HG03520 (cell line): ENCODE data around the gene SLC35A4.
A peak's percentile ranks its signal among the peaks of the same experiment; 100 is the strongest.

Experiments
- ATAC-seq: cut with Tn5 transposase; IDR thresholded peaks from one replicate; pipeline ENCODE4 v1.9.1; 2021; ENCODE audit warnings: mild to moderate bottlenecking, moderate library complexity; ENCODE audit not compliant: unreplicated experiment

Gene SLC35A4

GRCh38 chr5:140564196-140565023, at the start of gene SLC35A4, which contains the start of gene APBB3:
Gene SLC35A4, plus strand, starts transcription at chr5:140564828. Its CDS starts 2,342 bp downstream, at chr5:140567170.
Gene APBB3, minus strand, starts transcription at chr5:140564598. Its CDS starts 353 bp downstream, at chr5:140564245.
- ATAC-seq: peak; percentile 87

GRCh38 chr5:140524003-140524402, 40.6 kb upstream of the SLC35A4 start:
- ATAC-seq: no peak

DNA sequence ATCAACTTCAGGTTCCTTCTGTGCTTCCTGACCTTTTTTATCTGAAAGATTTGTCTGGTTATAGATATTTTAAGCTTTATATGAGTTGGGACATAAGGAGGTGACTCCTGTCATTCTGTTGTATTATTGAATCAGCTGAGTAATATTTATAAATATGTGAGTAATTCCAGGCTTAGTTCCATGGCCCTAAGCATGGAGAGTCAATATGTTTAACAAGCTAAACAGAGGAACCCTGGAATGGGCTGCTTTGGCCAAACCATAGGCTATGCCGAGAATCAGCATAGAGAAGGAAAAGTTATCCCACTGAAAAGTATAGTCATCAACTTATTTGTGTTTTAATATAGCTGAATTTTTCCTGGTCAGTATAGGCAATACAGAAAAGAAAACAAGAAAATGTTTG, 24.4 kb upstream of the SLC35A4 start:
- no peak for ATAC-seq

DNA sequence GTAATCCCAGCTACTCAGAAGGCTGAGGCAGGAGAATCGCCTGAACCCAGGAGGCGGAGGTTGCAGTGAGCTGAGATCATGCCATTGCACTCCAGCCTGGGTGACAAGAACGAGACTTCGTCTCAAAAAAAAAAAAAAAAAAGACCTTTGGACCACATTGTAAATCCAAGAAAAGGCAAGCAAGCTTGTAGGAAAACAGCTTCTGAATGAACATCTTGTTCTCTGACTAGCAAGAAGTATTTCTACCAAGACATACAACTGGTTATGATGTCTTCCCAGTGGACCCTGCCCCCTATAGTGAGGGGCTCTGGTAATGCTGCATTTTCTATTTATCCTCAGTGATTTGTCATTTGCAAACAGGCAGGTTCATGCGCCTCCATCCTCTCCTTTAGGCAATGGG, 21.7 kb upstream of the SLC35A4 start:
- ATAC-seq: no peak

GRCh38 chr5:140544986-140545385, 19.6 kb upstream of the SLC35A4 start:
- ATAC-seq: no peak

GRCh38 chr5:140545606-140546005, 19.0 kb upstream of the SLC35A4 start:
- ATAC-seq: no peak

GRCh38 chr5:140546851-140547507, 17.6 kb upstream of the SLC35A4 start:
- ATAC-seq: no peak

DNA sequence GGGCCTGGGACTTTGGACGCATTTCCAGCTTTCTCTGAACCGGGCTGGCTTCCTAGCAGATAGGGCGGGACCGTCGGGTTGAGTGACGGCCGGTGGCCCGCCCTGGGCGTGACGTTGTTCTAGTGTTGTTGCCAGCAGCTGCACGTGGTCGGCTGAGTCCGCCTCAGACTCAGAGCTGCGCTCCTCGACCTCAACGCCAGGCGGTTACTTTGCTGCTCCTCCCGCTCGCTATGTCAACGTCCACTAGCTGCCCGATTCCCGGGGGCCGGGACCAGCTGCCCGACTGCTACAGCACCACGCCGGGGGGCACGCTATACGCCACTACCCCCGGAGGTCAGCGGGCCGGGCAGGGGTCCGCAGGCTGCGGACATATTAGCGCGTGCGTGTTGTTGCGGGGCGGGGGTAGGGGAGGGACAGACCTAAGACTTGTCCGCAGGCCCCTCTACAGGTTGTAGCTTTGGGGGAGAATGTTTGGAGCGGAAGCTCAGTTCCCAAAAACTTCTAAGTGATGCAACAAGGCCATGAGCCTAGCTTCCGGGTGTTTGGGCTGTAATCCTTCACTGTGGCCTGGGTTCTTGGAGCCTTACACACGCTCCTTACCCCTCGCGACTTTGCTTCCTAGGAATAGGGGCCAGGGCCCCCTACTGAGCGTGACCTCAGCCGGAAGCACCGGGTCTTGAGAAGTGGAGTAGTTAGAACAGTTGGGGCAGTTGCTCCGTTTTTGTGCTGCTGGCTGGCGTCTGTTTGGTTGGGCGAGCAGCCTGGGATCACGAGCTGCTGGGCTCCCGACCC, 16.9 kb upstream of the SLC35A4 start, which contains the start of gene EIF4EBP3:
TSS of gene EIF4EBP3 (plus strand) at position 155 of the 792 bp plus-strand sequence. CDS start at position 231, 76 bp downstream.
- peak; percentile 99 for ATAC-seq

DNA sequence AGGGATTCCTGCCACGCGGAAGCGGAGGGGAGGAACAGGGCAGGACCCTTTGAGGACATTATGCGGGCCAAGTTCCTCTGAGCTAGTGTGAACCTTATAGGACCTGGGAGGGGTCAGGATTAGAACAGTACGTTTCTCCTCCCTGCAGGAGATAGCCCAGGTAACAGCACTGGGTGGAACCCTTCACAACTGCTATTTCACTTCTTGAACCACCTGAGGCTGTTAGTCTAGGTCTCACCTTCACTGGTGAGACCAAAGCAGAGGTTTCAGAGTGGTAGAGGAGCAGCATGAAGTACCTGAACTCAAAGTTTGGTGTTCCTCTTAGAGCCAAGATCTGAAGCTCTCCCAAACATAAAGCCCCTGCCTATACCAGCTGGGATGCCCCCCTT, 16.3 kb upstream of the SLC35A4 start:
- ATAC-seq: no peak

DNA sequence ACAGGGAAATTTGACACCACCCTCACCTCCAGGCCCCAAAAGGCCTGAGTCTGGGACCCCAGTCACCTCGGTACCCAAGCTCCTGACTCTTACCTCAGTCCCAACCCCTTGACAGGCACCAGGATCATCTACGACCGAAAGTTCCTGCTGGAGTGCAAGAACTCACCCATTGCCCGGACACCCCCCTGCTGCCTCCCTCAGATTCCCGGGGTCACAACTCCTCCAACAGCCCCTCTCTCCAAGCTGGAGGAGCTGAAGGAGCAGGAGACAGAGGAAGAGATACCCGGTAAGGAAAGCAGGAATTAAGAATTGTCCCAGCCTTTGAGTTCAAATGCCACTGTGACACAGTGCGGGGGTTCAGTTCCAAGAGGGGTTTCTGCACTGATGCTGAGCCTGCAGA, 15.8 kb upstream of the SLC35A4 start:
- no peak for ATAC-seq

DNA sequence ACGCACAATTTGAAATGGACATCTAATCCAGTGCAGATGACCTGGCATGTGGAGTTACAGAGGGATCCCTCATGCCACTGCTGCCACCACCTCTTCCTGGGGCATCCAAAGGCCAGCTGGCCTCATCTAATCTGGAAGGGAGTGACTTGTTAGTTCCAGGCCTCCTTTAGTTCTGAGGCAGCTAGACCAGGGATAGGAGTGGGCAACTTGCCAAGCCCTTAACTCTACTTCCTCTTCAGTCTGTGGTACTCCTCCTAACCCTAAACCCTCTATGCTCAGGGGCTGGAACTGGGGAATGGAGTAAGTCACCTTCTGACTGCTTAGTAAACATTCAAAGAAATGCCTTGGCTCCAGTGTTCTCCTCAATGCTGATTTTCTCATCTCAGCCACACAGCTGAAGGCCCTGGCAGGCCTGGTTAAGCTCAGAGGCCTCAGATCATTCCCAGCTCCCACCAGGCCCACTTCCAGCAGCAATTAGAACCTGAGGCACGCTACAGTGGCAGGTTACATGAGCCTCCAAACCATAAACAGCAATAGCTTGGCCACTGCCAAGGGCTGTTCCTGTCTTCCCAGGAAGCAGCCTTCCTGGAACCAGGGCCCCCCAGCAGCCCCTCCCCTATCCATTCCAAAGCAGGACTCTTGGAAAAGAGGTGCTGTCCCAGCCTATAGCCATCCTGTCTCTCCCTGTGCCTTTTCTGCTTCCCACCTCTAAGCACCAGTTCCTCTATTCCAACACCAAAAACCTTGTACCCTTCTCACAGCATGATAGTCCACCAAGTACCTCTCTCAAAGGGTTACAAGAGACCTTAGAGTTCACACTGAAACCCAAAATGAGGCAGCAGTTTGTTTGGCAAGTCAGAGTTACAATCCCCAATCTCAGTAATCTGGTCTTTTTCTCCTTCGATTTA, 15.1 kb upstream of the SLC35A4 start:
- ATAC-seq: no peak

DNA sequence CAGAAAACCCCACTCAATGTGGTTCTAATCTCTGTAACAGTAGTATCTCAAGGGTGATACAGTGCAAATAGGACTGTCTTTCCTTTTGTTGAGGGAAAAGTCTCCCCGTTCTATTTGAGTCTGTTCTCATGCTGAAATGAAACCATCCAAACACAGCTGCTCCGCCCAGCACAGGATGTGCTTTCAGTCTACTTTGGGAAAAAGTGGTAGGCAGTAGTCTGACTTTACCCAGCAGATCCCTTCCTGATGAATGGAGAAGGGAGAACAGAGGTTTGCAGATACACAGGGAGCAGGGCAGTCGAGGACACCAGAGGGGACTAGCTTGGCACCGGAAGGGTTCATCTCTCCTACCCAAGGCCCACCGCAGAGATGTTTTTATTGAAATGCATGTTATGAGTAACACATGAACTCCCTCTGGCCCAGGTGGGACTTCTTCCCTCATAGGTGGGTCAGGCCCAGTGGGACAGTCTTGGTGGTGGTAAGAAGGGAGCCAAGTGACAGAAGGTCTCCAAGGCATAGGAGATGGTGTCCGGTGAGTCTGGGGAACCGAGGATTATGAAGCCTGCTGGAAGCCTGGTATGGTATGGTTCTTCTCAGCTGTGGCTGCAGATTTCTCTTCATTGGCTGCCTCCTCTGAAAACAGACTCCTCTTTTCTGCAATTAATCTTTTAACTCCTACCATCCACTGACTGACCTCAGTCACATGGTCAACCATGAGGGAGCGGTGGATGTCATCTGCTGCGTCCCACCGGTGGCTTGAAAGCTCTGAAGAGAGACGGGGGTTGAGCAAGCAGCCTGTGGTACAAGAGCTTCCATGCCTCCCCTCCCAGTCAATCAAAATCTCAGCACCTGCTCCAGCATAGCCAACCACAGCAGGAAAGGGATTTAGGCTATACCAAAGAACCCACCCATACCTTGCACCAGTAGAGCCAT, 14.2 kb upstream of the SLC35A4 start:
- ATAC-seq: no peak

- ATAC-seq: no peak
Observed at GRCh38 chr5:140551872-140552271, 12.8 kb upstream of the SLC35A4 start.

GRCh38 chr5:140553657-140554056, 11.0 kb upstream of the SLC35A4 start:
- ATAC-seq: no peak

- no peak for ATAC-seq
Observed at GRCh38 chr5:140554454-140554853, 10.2 kb upstream of the SLC35A4 start.

DNA sequence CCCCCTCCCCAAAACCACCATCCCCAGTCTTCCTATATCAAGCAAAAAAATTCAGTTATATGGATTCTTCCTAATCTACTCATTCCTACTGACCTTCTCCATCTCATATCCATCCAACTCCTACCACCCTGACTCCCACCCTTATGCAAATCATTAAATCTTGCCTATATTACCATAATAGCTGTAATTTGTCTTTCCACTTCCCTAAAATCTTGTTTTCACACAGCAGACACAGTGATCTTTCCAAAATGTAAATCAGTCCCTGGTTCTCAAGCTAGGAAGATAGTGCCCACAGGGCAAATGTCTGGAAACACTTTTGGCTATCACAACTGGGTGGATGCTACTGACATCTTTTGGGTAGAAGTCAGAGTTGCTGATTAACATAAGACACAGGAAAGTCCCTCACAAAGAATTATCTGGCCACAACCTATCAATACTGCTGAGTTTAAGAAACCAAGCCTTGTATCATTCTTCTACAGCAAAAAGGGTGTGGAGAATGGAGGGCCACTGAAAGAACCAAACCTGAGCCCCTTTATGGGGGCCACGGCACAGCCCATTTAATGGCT, 8.8 kb upstream of the SLC35A4 start:
- no peak for ATAC-seq

GRCh38 chr5:140556438-140556837, 8.2 kb upstream of the SLC35A4 start:
- ATAC-seq: no peak

GRCh38 chr5:140557136-140557805, 7.4 kb upstream of the SLC35A4 start, which contains the start of gene SRA1:
Gene SRA1, minus strand, starts transcription at chr5:140557473. Its CDS starts 21 bp downstream, at chr5:140557452.
- peak; percentile 92 for ATAC-seq
